Endothelial cell of umbilical vein (primary cell): ENCODE data around the gene CENPF. TPM values are rescaled to one million over a fixed set of nuclear protein-coding genes. Genes with fewer than 3 reads are reported as not detected.

Experiments
- BruUV-seq: library from RNA; stranded (reverse); fragments of 400-500 nt; replicated peaks from 2 replicates; lab custom pipeline; 2021; lab: Mats Ljungman, UMichigan
- CTCF ChIA-PET: fragments of 300-600, 350-600 bp; sonication (Branson Sonifier 250); formaldehyde crosslinking; loops from one replicate; lab custom pipeline; 2021; ENCODE audit warnings: antibody characterized with exemption, inconsistent platforms; lab: Charles Lee
- POLR2A ChIA-PET: fragments of 300-600, 350-600 bp; sonication (Branson Sonifier 250); formaldehyde crosslinking; loops from one replicate; lab custom pipeline; 2021; ENCODE audit warnings: antibody characterized with exemption, inconsistent platforms; lab: Charles Lee
- DNase-seq: peaks from one replicate; pipeline ENCODE4 v3.0.0-alpha.2; 2011; ENCODE audit warnings: low read depth, low spot score
- FAIRE-seq: peaks from 2 replicates; lab custom pipeline; 2011; peaks lifted over from hg19 to GRCh38; lab: Jason Lieb, UNC
- H2AFZ ChIP-seq: 2 replicates; pipeline ENCODE4 v1.6.0; 2012; ENCODE audit warnings: low read depth, low read length, control low read depth, inconsistent platforms
- H3K27ac ChIP-seq: 2 replicates; pipeline ENCODE4 v1.5.1; 2011; ENCODE audit warnings: low read depth, mild to moderate bottlenecking, control low read depth, low read length, moderate library complexity; ENCODE audit not compliant: insufficient read depth
- H3K27me3 ChIP-seq, 2 experiments: 2 replicates each; pipeline versions ENCODE4 v1.6.0 to v1.6.1; 2011; ENCODE audit warnings: low read length in 2 of 2, mixed read lengths in 1 of 2; ENCODE audit not compliant: control insufficient read depth in 2 of 2, insufficient read depth in 2 of 2
- H3K36me3 ChIP-seq, 2 experiments: 2 replicates in 1 of 2; 3 replicates in 1 of 2; pipeline ENCODE4 v1.5.1; 2011; ENCODE audit warnings: low read length in 2 of 2, mild to moderate bottlenecking in 1 of 2, moderate library complexity in 1 of 2; ENCODE audit not compliant: control insufficient read depth in 2 of 2, insufficient read depth in 2 of 2; ENCODE audit errors: extremely low read depth in 1 of 2
- H3K4me1 ChIP-seq: 3 replicates; pipeline ENCODE4 v1.5.1; 2011; ENCODE audit warnings: mild to moderate bottlenecking, low read length; ENCODE audit not compliant: control insufficient read depth, insufficient read depth; ENCODE audit errors: extremely low read depth
- H3K4me2 ChIP-seq: 2 replicates; pipeline ENCODE4 v1.6.1; 2011; ENCODE audit warnings: low read length, control low read depth, mixed read lengths; ENCODE audit not compliant: insufficient read depth
- H3K4me3 ChIP-seq, 3 experiments: fragments of 200-600 bp in 1 of 3; sonication (generic), shearing (Covaris generic) in 1 of 3; replicated peaks in 1 of 3; 2 replicates each; pipeline ENCODE4 v1.5.1; 2011 to 2016; ENCODE audit warnings: control low read depth in 3 of 3, low read length in 3 of 3, mild to moderate bottlenecking in 2 of 3, inconsistent platforms in 1 of 3, low read depth in 1 of 3, moderate library complexity in 1 of 3; ENCODE audit not compliant: insufficient read depth in 1 of 3
- H3K79me2 ChIP-seq: 2 replicates; pipeline ENCODE4 v1.6.0; 2012; ENCODE audit warnings: low read length, inconsistent platforms; ENCODE audit not compliant: control insufficient read depth, insufficient read depth
- H3K9ac ChIP-seq: replicated peaks from 2 replicates; pipeline ENCODE3; 2011; ENCODE audit warnings: low read length, control low read depth; ENCODE audit not compliant: insufficient read depth; ENCODE audit errors: extremely low read depth
- H3K9me1 ChIP-seq: replicated peaks from 3 replicates; pipeline ENCODE4 v1.6.0; 2011; ENCODE audit warnings: mild to moderate bottlenecking, low read length; ENCODE audit not compliant: control insufficient read depth, insufficient read depth; ENCODE audit errors: extremely low read depth
- H3K9me3 ChIP-seq: replicated peaks from 2 replicates; pipeline ENCODE4 v1.5.1; 2012; ENCODE audit warnings: low read length, inconsistent platforms; ENCODE audit not compliant: control insufficient read depth, insufficient read depth
- H4K20me1 ChIP-seq: replicated peaks from 2 replicates; pipeline ENCODE3; 2011; ENCODE audit warnings: mild to moderate bottlenecking, low read length; ENCODE audit not compliant: control insufficient read depth, insufficient read depth; ENCODE audit errors: extremely low read depth
- CTCF ChIP-seq, 2 donors: IDR thresholded peaks; 1 replicate in 1 of 2; 2 replicates in 1 of 2; pipeline ENCODE4 v1.5.1; 2011; ENCODE audit warnings: low read length in 2 of 2, mild to moderate bottlenecking in 2 of 2, moderate library complexity in 2 of 2, control low read depth in 1 of 2, inconsistent platforms in 1 of 2, low read depth in 1 of 2; ENCODE audit not compliant: insufficient read depth in 1 of 2; ENCODE audit errors: extremely low read depth in 1 of 2
- EZH2 ChIP-seq: IDR thresholded peaks from 2 replicates; pipeline ENCODE4 v1.6.1; 2012; ENCODE audit warnings: borderline replicate concordance, low read depth, mild to moderate bottlenecking, moderate library complexity, low read length, inconsistent platforms; ENCODE audit not compliant: severe bottlenecking
- FOS ChIP-seq: IDR thresholded peaks from 2 replicates; pipeline ENCODE4 v1.6.1; 2011; ENCODE audit warnings: mild to moderate bottlenecking, low read length, moderate library complexity, borderline replicate concordance; ENCODE audit not compliant: insufficient read depth
- GATA2 ChIP-seq: IDR thresholded peaks from 2 replicates; pipeline ENCODE4 v1.7.0; 2011; ENCODE audit warnings: low read depth, mild to moderate bottlenecking, moderate library complexity, mixed read lengths, low read length; ENCODE audit not compliant: insufficient read length, insufficient read depth
- JUN ChIP-seq: IDR thresholded peaks from 2 replicates; pipeline ENCODE4 v1.6.1; 2011; ENCODE audit warnings: borderline replicate concordance, low read depth; ENCODE audit not compliant: insufficient read length, insufficient read depth
- MAX ChIP-seq: IDR thresholded peaks from 2 replicates; pipeline ENCODE4 v1.6.1; 2011; ENCODE audit not compliant: insufficient read depth, insufficient read length
- MYC ChIP-seq: IDR thresholded peaks from one replicate; pipeline ENCODE4 v1.6.1; 2011; ENCODE audit warnings: mild to moderate bottlenecking, low read depth, low read length
- POLR2A ChIP-seq: IDR thresholded peaks from 2 replicates; pipeline ENCODE4 v1.6.1; 2012; ENCODE audit warnings: low read depth, mild to moderate bottlenecking, control low read depth, low read length
- POLR2AphosphoS5 ChIP-seq: IDR thresholded peaks from 2 replicates; pipeline ENCODE4 v1.6.1; 2012; ENCODE audit warnings: low read depth, mild to moderate bottlenecking, control low read depth, low read length, moderate library complexity; ENCODE audit not compliant: insufficient read depth
- dilution Hi-C: fragments of 300-500 bp; cut with MboI; formaldehyde crosslinking; loops from one replicate; pipeline ENCODE4 v1.15.0; 2019; ENCODE audit warnings: low sequenced_read_pairs; ENCODE audit not compliant: extremely low pct_ligation_motif_present
- intact Hi-C: fragments of 100-400 bp; cut with micrococcal nuclease; formaldehyde crosslinking; loops from one replicate; pipeline ENCODE4 v1.10.0; 2022
- polyA plus RNA-seq, 4 experiments: library from polyadenylated mRNA; depleted of rRNA in 3 of 4; stranded (reverse) in 3 of 4; unstranded in 1 of 4; fragments of >200 nt; gene quantifications; 2 replicates each; pipeline versions ENCODE4 v1.2.1 to v1.2.3, GENCODE V29; 2011 to 2012; ENCODE audit warnings: missing spikeins in 1 of 4
- total RNA-seq: library from RNA; stranded (reverse); gene quantifications from 2 replicates; pipeline ENCODE4 v1.2.3, GENCODE V29; 2021

The CENPF gene
- total and polyA plus RNA-seq, 2 donors (not counting 3 experiments of a cell fraction or from before 2014, with no cell fraction given), result 6.4 to 66.2 TPM

GRCh38 chr1:214637125-214637524 lies 34.1 kb downstream of the CENPF start:
- FAIRE-seq, result no peak
- intact Hi-C loops, result loop anchor here (1.0 to 2.0 kb wide), 2 partner anchors 423 to 890 kb away; no protein-coding TSS in a partner anchor
- dilution Hi-C loops, result no loop called here
- POLR2A ChIA-PET, result no interaction called here
- CTCF ChIA-PET, result interaction anchor here (0.9 to 3.6 kb wide), 5 partner anchors 10 to 889 kb away, joined by 3 to 45 read pairs (median 15); no protein-coding TSS in a partner anchor
- H3K4me2 ChIP-seq, result no peak overlapping the region
- H3K4me1 ChIP-seq, result peaks cover 7% of the 10 kb centered on the region
- no peaks in the 10 kb centered on the region for H4K20me1 ChIP-seq
- no peaks in the 10 kb centered on the region for H3K9me1 ChIP-seq
- H3K36me3 ChIP-seq, result peaks cover 5 to 20% of the 10 kb centered on the region in 2 experiments
- H3K27ac ChIP-seq, result no peak overlapping the region
- no peak for DNase-seq
- BruUV-seq, result no TSS peak
- no peaks in the 10 kb centered on the region for H3K9me3 ChIP-seq
- H2AFZ ChIP-seq, result no peak overlapping the region
- H3K27me3 ChIP-seq, result no peaks in the 10 kb centered on the region
- H3K9ac ChIP-seq, result no peak overlapping the region
- TF ChIP-seq FOS (no peak), GATA2 (no peak), MAX (no peak), JUN (no peak), EZH2 (no peak), CTCF (IDR thresholded peaks at IDR 0.05; ENCODE audit: extremely low read depth in 1 of 2, insufficient read depth in 1 of 2, low read depth in 1 of 2, low read length in 2 of 2) (no peak), POLR2AphosphoS5 (no peak), MYC (no peak), POLR2A (no peak)
- no peak overlapping the region for H3K4me3 ChIP-seq
- H3K79me2 ChIP-seq, result peaks cover 2% of the 10 kb centered on the region
